ENCODE results near the gene JARID2.

Gene JARID2

DNA sequence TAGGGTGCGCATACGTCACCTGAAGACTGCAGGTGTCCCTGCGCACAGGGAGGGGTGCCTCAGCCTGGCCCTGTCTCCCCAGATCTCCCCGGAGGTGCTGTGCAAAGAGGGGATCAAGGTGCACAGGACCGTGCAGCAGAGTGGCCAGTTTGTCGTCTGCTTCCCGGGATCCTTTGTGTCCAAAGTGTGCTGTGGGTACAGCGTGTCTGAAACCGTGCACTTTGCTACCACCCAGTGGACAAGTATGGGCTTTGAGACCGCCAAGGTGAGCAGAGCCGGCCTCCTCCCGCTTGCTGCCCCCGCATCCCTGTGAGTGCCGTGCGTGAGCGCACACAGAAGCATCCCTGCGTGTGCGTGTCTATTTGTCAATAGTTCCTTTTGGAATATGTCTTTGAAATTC, 266.3 kb downstream of the JARID2 start:
- CTCF ChIA-PET: interaction anchor here (1.0 kb wide), 1 partner anchor 98 kb away, joined by 3 read pairs; no protein-coding TSS in a partner anchor
- Histone ChIP-seq H3K9me3 (ENCODE audit: control extremely low read depth in 1 of 5, control insufficient read depth in 4 of 5, insufficient read depth in 2 of 5, low read depth in 1 of 5, low read length in 4 of 5) (no peaks in the 10 kb centered on the region), H3K27ac (ENCODE audit: insufficient read depth in 1 of 2, low read depth in 1 of 2, low read length in 2 of 2, poor library complexity in 1 of 2, severe bottlenecking in 2 of 2) (no peak overlapping the region), H3K27me3 (replicated peaks in 2 of 5; ENCODE audit: control insufficient read depth in 4 of 5, insufficient read depth in 5 of 5, low read length in 4 of 5) (no peaks in the 10 kb centered on the region), H3K36me3 (ENCODE audit: control insufficient read depth in 4 of 4, insufficient read depth in 4 of 4, low read length in 3 of 4) (peaks cover 6 to 96% (median 76%) of the 10 kb centered on the region in 4 experiments), H3K4me1 (ENCODE audit: control extremely low read depth in 1 of 4, control insufficient read depth in 4 of 4, insufficient read depth in 4 of 4, low read length in 3 of 4) (no peaks in the 10 kb centered on the region), H3K4me3 (ENCODE audit: control insufficient read depth in 1 of 7, extremely low read depth in 1 of 7, insufficient read depth in 4 of 7, low read depth in 2 of 7, low read length in 6 of 7) (no peak overlapping the region)
- WGBS (ENCODE audit: insufficient coverage): 95% methylated on average over 17 of the region's 18 CpGs
- no peak for DNase-seq
- POLR2A ChIA-PET: no interaction called here

DNA sequence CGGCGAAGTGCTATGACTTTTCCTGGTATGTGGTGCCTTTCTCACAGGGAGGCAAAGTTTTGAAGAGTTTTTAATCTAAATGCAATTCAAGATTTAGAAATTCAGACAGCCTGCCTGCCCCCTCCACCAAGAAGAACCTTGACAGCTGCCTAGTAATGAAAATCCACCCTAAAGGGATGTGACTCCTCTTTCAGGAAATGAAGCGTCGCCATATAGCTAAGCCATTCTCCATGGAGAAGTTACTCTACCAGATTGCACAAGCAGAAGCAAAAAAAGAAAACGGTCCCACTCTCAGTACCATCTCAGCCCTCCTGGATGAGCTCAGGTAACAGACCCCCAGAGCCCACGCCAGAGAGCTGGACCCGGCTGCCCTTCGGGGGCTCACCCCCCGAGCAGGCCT, 266.9 kb downstream of the JARID2 start:
- H3K27me3 ChIP-seq (replicated peaks in 2 of 5; ENCODE audit: control insufficient read depth in 4 of 5, insufficient read depth in 5 of 5, low read length in 4 of 5): no peaks in the 10 kb centered on the region
- WGBS (ENCODE audit: insufficient coverage): 96% methylated on average over 8 of the region's 9 CpGs
- DNase-seq: no peak
- H3K4me3 ChIP-seq (ENCODE audit: control insufficient read depth in 1 of 7, extremely low read depth in 1 of 7, insufficient read depth in 4 of 7, low read depth in 2 of 7, low read length in 6 of 7): no peak overlapping the region
- no peaks in the 10 kb centered on the region for H3K4me1 ChIP-seq (ENCODE audit: control extremely low read depth in 1 of 4, control insufficient read depth in 4 of 4, insufficient read depth in 4 of 4, low read length in 3 of 4)
- H3K9me3 ChIP-seq (ENCODE audit: control extremely low read depth in 1 of 5, control insufficient read depth in 4 of 5, insufficient read depth in 2 of 5, low read depth in 1 of 5, low read length in 4 of 5): no peaks in the 10 kb centered on the region
- no peak overlapping the region for H3K27ac ChIP-seq (ENCODE audit: insufficient read depth in 1 of 2, low read depth in 1 of 2, low read length in 2 of 2, poor library complexity in 1 of 2, severe bottlenecking in 2 of 2)
- ChIA-PET CTCF (interaction anchor here (0.9 to 1.0 kb wide), 2 partner anchors 97 to 112 kb away, joined by 3 read pairs; no protein-coding TSS in a partner anchor), POLR2A (no interaction called here)
- peaks cover 8 to 96% (median 75%) of the 10 kb centered on the region in 4 experiments for H3K36me3 ChIP-seq (ENCODE audit: control insufficient read depth in 4 of 4, insufficient read depth in 4 of 4, low read length in 3 of 4)

GRCh38 chr6:15513131-15513771, 267.4 kb downstream of the JARID2 start:
- Histone ChIP-seq H3K4me3 (ENCODE audit: control insufficient read depth in 1 of 7, extremely low read depth in 1 of 7, insufficient read depth in 4 of 7, low read depth in 2 of 7, low read length in 6 of 7) (no peak overlapping the region), H3K27ac (ENCODE audit: insufficient read depth in 1 of 2, low read depth in 1 of 2, low read length in 2 of 2, poor library complexity in 1 of 2, severe bottlenecking in 2 of 2) (no peak overlapping the region), H3K36me3 (ENCODE audit: control insufficient read depth in 4 of 4, insufficient read depth in 4 of 4, low read length in 3 of 4) (peaks cover 5 to 96% (median 75%) of the 10 kb centered on the region in 4 experiments), H3K27me3 (replicated peaks in 2 of 5; ENCODE audit: control insufficient read depth in 4 of 5, insufficient read depth in 5 of 5, low read length in 4 of 5) (no peaks in the 10 kb centered on the region), H3K9me3 (ENCODE audit: control extremely low read depth in 1 of 5, control insufficient read depth in 4 of 5, insufficient read depth in 2 of 5, low read depth in 1 of 5, low read length in 4 of 5) (no peaks in the 10 kb centered on the region), H3K4me1 (ENCODE audit: control extremely low read depth in 1 of 4, control insufficient read depth in 4 of 4, insufficient read depth in 4 of 4, low read length in 3 of 4) (no peaks in the 10 kb centered on the region)
- DNase-seq: no peak
- ChIA-PET POLR2A (no interaction called here), CTCF (interaction anchor here (0.9 to 1.0 kb wide), 3 partner anchors 11 to 112 kb away, joined by 3 read pairs; no protein-coding TSS in a partner anchor)
- WGBS (ENCODE audit: insufficient coverage): 96% methylated on average over 30 of the region's 34 CpGs

DNA sequence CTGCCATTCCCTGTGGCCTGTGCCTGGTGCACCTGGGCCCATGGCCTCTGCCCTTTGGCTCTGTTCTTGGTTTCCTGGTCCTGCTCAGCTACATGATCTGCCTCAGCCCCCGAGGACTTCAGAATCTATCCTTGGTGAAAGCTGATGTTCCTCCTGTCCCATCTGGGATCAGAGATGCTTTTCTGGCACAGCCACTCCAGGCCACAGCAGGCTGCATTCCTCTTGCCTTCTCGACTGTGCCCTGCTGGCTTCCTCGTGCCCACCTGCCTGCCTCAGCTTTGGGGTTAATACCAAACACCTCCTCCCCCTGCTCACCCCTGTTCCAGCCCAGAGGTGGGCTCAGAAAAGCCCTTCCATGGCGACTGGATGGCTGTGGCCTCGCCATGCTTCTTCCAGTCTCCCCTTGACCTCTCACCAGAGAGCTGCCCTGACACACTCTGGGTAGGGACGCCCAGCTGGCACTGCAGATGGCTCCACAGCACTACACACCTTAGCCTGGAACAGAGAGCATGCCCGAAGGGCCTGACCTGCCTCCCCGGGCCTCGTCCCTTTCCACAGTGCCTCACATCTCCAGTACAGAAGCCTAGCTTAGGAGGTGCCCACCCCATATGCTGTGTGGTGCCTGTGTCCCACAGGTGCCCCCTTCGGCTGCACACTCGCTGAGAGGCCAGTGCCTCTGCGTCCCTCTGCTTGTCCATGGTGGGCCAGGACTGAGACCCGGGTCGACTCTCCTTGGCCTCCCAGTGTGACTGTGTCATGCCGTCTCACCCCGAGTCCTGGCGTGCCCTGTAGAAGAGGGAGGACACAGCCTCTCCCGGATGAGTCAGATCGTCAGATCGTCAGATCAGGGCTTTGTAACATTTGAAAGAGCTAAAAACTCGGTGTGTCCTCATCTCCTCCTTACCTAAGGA, 268.2 kb downstream of the JARID2 start:
- Histone ChIP-seq H3K4me1 (ENCODE audit: control extremely low read depth in 1 of 4, control insufficient read depth in 4 of 4, insufficient read depth in 4 of 4, low read length in 3 of 4) (no peaks in the 10 kb centered on the region), H3K9me3 (ENCODE audit: control extremely low read depth in 1 of 5, control insufficient read depth in 4 of 5, insufficient read depth in 2 of 5, low read depth in 1 of 5, low read length in 4 of 5) (no peaks in the 10 kb centered on the region), H3K36me3 (ENCODE audit: control insufficient read depth in 4 of 4, insufficient read depth in 4 of 4, low read length in 3 of 4) (peaks cover 4 to 96% (median 75%) of the 10 kb centered on the region in 4 experiments), H3K4me3 (ENCODE audit: control insufficient read depth in 1 of 7, extremely low read depth in 1 of 7, insufficient read depth in 4 of 7, low read depth in 2 of 7, low read length in 6 of 7) (no peak overlapping the region), H3K27ac (ENCODE audit: insufficient read depth in 1 of 2, low read depth in 1 of 2, low read length in 2 of 2, poor library complexity in 1 of 2, severe bottlenecking in 2 of 2) (peak overlapping the region in 1 of 2 experiments; percentile 7), H3K27me3 (replicated peaks in 2 of 5; ENCODE audit: control insufficient read depth in 4 of 5, insufficient read depth in 5 of 5, low read length in 4 of 5) (no peaks in the 10 kb centered on the region)
- ChIA-PET POLR2A (no interaction called here), CTCF (interaction anchor here (1.0 kb wide), 1 partner anchor 10 kb away, joined by 3 read pairs; no protein-coding TSS in a partner anchor)
- no peak for DNase-seq
- 96% methylated on average over 20 of the region's 21 CpGs for WGBS (ENCODE audit: insufficient coverage)

DNA sequence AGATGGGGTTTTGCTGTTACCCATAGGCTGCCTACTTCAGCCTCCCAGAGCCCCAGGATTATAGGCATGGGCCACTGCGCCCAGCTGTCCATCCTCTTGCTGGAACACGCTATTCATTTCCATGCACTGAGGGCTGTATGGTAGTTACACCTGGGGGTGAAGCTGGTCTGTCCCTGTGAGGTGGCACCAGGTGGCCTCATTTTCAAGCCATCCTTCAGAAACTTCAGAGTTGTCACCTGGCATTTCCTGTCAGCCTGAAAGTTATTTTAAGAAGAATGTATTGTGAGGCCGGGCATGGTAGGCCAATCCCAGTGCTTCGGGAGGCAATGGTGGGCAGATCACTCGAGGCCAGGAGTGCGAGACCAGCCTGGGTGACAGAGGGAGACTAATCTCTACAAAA, 269.4 kb downstream of the JARID2 start:
- H3K36me3 ChIP-seq (ENCODE audit: control insufficient read depth in 4 of 4, insufficient read depth in 4 of 4, low read length in 3 of 4): peaks cover 6 to 96% (median 75%) of the 10 kb centered on the region in 4 experiments
- no peaks in the 10 kb centered on the region for H3K9me3 ChIP-seq (ENCODE audit: control extremely low read depth in 1 of 5, control insufficient read depth in 4 of 5, insufficient read depth in 2 of 5, low read depth in 1 of 5, low read length in 4 of 5)
- 100% methylated on average over 3 of the region's 6 CpGs for WGBS (ENCODE audit: insufficient coverage)
- H3K27ac ChIP-seq (ENCODE audit: insufficient read depth in 1 of 2, low read depth in 1 of 2, low read length in 2 of 2, poor library complexity in 1 of 2, severe bottlenecking in 2 of 2): no peak overlapping the region
- DNase-seq: no peak
- ChIA-PET POLR2A (no interaction called here), CTCF (no interaction called here)
- no peaks in the 10 kb centered on the region for H3K4me1 ChIP-seq (ENCODE audit: control extremely low read depth in 1 of 4, control insufficient read depth in 4 of 4, insufficient read depth in 4 of 4, low read length in 3 of 4)
- no peaks in the 10 kb centered on the region for H3K27me3 ChIP-seq (replicated peaks in 2 of 5; ENCODE audit: control insufficient read depth in 4 of 5, insufficient read depth in 5 of 5, low read length in 4 of 5)
- H3K4me3 ChIP-seq (ENCODE audit: control insufficient read depth in 1 of 7, extremely low read depth in 1 of 7, insufficient read depth in 4 of 7, low read depth in 2 of 7, low read length in 6 of 7): no peak overlapping the region

GRCh38 chr6:15515660-15516375, 269.9 kb downstream of the JARID2 start:
- ChIA-PET POLR2A (no interaction called here), CTCF (no interaction called here)
- Histone ChIP-seq H3K9me3 (ENCODE audit: control extremely low read depth in 1 of 5, control insufficient read depth in 4 of 5, insufficient read depth in 2 of 5, low read depth in 1 of 5, low read length in 4 of 5) (no peaks in the 10 kb centered on the region), H3K4me3 (ENCODE audit: control insufficient read depth in 1 of 7, extremely low read depth in 1 of 7, insufficient read depth in 4 of 7, low read depth in 2 of 7, low read length in 6 of 7) (no peak overlapping the region), H3K4me1 (ENCODE audit: control extremely low read depth in 1 of 4, control insufficient read depth in 4 of 4, insufficient read depth in 4 of 4, low read length in 3 of 4) (no peaks in the 10 kb centered on the region), H3K36me3 (ENCODE audit: control insufficient read depth in 4 of 4, insufficient read depth in 4 of 4, low read length in 3 of 4) (peaks cover 6 to 95% (median 77%) of the 10 kb centered on the region in 4 experiments), H3K27ac (ENCODE audit: insufficient read depth in 1 of 2, low read depth in 1 of 2, low read length in 2 of 2, poor library complexity in 1 of 2, severe bottlenecking in 2 of 2) (no peak overlapping the region), H3K27me3 (replicated peaks in 2 of 5; ENCODE audit: control insufficient read depth in 4 of 5, insufficient read depth in 5 of 5, low read length in 4 of 5) (no peaks in the 10 kb centered on the region)
- WGBS (ENCODE audit: insufficient coverage): 94% methylated on average over 13 of the region's 18 CpGs
- no peak for DNase-seq

Data from common myeloid progenitor, CD34-positive (primary cell).